Measurements from ENCODE around the gene MRAP2.
"Not testable (repeated sequence)": the region's sequence is repeated elsewhere in the genome, so short reads cannot be mapped to it uniquely, and the experiment has no call there.

Gene MRAP2

DNA sequence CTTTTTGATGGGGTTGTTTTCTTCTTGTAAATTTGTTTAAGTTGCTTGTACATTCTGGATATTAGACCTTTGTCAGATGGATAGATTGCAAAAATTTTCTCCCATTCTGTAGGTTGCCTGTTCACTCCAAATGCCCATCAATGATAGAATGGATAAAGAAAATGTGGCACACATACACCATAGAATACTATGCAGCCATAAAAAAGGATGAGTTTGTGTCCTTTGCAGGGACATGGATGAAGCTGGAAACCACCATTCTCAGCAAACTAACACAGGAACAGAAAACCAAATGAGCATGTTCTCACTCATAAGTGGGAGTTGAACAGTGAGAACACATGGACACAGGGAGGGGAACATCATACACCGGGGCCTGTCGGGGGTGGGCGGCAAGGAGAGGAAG is 1.6 kb upstream of the MRAP2 start:
- DNase-seq: not testable (repeated sequence)

DNA sequence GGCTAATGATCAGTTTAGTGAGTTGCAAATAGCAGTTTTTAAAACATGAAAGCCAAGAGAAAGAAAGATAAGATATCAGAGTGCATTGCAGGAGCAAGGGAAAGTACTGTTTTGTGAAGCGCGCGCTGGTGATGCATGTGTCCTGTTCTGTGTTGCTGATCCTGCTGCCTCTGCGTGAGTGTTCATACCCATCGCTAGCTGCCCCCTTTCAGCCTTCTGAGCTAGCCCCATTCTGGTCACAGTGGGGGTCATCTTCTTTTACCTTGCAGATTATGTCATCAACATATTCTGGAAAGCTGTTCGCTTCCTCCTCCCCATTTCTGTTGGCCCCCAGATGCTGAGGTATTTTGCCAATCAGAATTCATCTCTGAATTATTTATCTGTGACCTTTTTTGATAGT is 1.9 kb downstream of the MRAP2 start:
- no peak for DNase-seq

DNA sequence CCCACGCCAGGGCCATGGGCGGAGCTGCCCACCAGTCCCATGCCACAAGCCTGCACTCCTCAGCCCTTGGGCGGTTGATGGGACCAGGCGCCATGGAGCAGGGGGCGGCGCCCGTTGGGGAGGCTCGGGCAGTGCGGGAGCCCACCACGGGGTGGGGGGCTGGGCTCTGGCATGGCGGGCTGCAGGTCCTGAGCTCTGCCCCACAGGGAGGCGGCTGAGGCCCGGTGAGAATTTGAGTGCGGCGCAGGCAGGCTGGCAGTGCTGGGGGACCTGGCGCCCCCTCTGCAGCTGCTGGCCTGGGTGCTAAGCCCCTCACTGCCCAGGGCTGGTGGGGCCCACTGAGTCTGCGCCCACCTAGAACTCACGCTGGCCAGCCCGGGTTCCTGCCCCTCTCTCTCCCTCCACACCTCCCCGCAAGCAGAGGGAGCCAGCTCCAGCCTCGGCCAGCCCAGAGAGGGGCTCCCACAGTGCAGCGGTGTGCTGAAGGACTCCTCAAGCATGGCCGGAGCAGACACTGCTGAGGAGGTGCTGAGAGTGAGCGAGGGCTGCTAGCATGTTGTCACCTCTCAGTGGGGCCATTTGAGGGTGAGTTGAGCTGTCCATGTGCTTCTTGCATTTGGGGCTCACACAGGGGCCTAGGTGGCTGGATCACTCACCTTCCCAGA is 4.0 kb downstream of the MRAP2 start:
- DNase-seq: no peak

DNA sequence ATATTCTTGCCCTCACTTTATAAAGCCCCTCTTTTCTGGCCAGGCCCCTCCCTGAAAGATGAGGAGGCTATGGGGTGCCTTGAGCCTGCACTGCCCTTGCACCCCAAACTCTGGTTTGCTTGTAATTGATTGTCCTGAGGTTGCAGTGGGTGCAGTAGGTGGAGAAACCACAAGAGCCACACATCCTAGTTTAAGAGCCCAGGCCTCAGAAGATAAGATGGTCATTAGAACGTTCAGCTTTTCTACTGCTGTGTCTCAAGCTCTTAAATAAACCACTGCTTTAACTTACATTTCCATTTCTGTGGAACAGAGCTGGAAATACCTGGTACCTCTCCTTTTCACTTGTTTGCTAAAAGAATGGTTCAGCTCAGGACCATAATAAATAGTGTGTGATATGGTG is 9.0 kb downstream of the MRAP2 start:
- no peak for DNase-seq

DNA sequence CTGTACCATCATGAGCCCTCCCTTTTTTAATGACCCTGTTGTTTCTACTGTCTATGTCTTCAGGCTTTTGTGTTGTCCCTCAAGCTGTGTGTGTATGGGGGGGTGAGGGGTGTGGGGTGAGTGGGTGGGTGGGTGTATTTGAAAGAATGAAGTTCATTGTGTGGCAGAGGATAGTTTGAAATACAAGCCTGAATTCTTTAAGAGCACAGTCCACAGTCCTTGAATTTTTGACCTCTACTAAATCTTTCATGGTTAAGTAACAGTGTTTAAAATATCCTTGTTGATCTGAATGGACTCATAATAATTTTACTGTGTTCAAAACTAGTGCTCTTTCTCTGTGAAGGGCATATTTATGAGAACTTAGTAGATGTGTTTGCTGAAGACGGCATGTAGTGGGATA is 10.0 kb downstream of the MRAP2 start:
- DNase-seq: no peak

DNA sequence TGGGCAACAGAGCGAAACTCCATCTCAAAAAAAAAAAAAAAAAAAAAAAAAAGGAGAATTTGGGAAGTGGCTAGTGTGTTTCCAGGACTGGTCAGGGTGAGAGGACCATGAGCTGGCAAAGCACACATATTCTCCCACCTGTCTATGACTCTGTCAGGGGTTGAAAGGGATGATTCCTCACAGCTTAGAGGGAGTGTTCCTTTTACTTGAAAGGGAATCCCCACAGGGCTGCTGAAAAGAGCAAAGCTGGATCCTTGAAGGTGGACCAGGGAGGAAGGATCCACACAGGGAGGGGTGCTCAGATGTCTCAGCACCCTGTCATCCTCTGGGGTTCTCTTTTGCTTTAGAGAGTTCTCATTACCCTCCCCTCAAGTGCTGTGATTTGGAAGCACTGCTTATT is 13.2 kb downstream of the MRAP2 start:
- no peak for DNase-seq

DNA sequence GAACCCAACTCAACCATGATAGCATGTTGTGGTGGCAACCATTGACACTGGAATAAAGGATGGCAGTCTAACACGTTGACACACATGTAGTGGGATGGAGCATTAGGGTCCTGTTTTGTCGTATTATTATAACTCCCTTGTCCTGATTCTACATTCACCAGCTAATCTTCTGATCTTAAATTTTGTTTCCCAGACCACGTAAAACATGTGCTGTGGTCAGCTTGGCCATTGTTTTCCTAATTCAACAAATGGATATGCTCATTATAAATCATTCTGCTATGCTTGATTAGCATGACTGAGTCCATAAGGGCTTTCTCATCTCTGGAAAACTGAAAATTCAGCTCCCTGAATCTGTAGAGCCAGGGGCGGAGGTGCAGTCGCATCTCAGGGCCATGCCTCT is 15.0 kb downstream of the MRAP2 start:
- no peak for DNase-seq

DNA sequence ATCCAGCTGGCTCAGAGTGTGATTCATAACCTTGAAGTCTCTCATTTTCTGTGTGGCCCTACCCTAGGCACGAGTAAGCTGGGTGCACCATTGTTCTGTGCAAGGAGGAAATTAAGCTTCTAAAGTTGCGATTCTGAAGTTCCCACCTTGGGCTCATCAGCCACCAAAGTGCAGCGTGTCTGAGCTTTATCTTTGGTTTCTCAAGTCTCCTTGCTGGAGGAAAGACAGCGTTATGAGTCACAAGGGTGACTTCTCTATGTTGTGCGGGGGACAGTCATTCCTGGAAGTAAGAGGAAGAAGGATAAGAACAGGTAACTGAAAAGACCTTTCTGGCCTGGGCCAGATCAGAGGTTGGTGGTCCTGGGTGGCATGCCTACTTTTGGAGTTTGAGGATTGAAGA is 16.8 kb downstream of the MRAP2 start:
- no peak for DNase-seq

DNA sequence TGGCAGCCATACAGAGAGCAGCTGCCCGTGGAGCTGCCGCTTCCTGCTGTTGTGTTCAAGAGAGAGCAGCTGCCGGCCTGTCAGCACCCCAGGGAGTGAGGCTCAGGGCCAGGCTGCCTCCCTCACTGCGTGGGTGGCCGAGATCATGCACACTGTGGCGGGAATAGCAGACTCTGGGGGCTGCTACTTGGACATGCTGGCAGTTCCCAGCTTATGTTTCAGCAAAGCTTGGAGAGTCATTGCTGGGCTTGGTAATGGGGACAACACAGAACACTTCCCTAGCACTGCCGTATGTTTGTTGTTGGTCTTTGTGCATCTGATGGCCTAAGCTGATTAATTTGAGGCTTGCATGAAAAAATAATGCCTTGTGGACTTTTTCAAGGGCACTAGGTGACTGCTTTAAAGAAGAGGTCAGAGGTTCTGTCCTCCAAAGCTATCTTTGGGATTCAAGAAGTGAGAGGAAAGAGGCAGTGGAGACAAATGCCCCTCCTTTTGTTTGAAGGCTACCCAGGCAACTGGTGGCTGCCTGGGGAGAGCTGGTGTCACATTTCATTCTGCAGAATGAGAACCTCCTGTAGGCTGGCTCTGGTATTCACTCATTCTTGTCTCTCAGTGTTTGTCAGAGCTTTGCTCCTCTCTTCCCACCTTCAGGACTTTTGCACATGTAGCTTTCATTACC is 18.8 kb downstream of the MRAP2 start:
- no peak for DNase-seq

DNA sequence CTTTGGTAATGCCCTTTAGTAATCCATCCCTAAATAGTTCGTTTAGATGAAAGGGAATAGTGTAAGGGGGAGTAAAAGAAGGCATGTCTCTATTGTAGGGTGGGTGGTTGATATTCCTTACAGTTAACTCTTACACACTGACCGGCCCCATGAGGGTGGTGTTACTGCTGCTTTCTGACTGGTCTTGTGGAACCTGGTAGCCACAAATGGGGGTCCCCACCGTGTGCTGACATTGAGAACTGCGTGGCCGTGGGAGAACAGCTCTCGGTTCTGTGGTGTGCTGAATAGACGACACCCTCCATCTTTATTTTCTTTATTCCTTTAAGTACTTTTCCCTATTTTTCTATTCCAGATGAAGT is 19.3 kb downstream of the MRAP2 start:
- no peak for DNase-seq

DNA sequence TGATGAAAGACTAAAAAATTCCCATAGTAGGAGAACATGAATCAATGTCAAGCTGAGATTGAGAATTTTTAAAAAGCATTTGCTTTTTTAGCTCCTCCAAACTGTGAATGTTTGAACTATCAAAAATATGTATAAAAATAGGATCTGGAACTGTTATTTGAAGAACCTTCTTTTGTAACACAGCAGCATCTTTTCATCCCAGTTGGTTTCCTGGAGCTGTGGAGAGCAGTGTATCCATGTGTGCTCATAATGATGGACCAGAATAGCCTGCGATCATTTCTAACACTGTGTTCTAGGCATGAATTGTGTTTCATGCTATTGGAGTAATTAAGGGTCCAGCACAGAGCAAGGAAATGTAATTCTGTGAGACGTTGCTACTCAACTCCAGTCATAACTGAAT is 22.1 kb downstream of the MRAP2 start:
- no peak for DNase-seq

DNA sequence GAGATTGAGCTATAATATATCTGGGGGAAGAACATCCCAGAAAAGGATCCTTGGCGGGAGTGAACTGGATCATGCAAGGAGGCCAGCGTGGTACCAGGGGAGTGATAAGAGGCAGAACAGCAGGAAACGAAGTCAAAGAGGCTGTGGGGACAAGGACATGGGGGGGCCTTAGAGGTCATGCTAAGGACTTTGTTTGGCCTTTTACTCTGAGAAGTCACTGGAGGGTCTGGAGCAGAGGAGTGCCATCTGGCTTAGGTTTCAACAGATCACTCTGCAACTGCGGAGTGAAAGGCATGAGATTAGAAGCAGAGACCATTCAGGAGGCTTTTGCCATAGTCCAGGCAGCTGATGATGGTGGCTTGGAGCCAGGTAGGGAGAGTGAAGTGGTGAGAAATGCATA is 24.3 kb downstream of the MRAP2 start:
- no peak for DNase-seq

DNA sequence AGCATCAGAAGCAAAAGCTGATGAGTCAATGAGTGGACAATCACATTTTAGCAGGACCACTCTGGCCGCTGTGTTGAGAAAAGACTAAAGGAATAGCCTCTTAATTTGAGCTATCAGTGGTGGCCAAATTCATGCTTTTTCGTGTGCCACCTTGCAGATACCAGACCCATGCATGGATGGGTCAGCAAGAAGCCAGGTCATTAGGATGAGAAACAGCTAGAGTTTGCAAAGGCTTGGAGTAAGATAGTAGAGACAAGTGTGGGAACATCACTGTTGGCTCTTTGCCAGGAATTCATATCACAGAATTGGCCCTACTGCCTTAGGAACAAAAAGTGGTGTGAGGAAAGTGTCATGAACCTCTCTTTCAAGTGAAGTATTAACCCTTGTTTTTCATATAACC is 25.5 kb downstream of the MRAP2 start:
- DNase-seq: no peak

DNA sequence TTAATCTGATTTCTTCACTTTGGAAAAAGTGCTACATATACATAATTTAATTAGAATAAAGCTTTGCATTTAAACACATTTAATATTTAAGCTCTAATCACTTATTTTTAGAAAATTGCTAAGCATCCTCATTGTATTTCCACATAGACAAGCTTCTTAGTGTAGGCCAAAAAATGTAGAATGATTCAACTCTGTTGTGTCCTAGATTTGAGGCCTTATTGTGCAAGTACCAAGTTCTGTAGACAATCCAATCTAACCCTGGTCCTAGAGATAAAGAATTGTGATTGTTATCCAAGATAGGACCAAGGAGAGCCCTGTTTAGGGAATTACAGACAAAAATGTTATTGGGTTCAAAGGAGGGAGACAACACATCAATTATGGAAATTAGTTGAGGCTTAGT is 27.6 kb downstream of the MRAP2 start:
- no peak for DNase-seq

DNA sequence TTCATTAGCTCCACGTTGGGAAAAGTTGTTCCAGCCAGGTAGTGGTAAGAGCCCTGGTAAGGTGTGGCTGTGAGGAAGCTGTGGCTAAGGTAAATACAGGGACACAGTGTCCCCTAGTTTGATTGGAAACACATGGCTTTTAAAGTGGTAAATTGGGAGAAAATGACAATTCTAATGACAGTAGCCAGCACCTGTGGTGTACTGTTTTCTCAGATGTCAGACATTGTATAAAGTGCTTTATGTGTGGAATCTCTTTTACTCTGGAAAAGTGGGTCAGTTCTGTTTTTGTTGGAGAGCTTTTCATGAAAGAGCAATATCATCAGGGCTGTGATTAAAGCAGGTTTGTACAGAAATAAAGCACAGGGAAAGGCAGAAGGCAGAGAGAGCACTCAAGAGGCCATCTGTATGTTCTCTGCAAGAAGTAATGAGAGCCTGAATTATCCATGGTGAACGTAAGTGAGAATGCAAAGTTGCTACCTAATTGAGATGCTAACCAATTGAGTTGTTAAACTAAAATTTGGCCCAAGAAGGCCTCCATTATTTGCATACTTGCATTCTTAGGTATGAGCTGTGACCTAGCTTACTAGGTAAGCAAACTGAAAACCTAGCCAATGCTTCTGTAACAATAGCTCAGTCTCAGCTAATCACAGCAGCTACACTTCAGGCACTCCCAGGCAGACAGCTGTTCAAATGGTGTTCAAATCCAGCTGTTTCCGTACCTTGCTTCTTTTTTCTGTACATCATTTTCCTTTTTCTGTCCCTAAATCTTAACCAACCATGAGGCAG is 28.2 kb downstream of the MRAP2 start:
- no peak for DNase-seq

DNA sequence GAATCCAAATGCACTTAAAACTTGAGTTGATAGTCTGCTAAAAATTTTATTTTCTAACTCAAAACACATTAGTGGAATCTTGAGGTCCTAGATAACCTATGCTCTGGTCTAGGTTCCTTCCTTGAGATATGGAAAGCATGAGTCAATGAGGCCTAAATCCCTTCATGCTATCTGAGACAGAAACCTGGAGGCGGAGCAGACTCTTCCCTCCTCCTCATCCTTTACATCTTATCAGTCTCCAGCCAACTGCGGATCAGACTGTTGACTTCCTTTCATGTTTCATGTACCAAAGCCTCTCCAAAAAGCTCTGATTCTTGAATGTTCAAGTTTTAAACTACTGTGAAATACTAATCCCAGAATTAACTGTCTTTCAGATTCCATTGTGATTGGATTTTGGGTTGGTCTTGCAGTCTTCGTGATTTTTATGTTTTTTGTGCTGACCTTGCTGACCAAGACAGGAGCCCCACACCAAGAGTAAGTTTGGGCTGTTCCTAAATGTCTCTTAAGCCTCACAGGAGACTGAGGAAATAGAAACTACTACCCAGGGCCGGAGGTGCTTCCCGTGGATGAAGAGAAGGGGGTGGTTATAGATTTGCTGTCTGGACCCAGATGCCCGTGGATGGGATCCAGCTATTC is 29.1 kb downstream of the MRAP2 start:
- DNase-seq: no peak

DNA sequence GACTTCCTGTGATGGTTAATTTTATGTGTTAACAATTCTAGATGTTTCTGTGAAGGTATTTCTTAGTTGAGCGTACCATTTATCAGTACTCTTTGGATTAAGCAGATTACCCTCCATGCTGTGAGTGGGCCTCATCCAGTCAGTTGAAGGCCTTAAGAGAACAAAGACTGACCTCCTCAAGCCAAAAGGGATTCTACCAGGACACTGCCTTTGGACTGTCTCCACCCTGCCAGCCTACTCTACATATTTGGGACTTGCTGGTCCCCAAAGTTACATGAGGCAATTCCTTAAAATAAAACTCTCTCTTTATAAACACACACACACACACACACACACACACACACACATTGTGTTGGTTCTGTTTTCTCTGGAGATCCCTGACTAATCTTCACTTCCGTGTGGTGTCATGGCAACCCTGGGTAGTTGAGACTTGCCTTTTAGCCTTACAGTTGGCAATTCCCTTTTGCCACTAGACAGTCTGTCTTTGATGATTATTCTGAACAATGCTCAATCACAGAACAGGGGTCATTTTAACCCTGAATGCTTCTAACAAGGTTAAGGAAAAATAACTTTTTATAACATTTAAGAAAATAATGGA is 32.2 kb downstream of the MRAP2 start:
- no peak for DNase-seq

DNA sequence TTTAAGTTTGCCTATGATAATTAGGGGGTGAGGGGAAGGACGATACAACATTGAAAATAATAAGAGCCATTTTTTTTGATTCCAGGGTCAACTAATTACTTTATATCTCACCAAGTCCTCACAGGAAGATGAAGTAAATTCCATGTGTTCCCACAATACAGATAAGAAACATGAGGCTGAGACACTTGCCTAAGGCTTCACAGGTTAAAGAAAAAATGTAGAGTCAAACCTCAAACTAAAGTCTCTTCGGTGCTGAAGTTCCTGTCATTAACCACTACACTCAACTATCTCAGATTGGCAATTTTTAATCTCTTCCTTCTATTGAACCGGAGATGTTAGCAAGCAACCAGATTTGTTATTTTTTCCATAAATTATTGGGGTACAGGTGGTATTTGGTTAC is 33.0 kb downstream of the MRAP2 start:
- DNase-seq: no peak

DNA sequence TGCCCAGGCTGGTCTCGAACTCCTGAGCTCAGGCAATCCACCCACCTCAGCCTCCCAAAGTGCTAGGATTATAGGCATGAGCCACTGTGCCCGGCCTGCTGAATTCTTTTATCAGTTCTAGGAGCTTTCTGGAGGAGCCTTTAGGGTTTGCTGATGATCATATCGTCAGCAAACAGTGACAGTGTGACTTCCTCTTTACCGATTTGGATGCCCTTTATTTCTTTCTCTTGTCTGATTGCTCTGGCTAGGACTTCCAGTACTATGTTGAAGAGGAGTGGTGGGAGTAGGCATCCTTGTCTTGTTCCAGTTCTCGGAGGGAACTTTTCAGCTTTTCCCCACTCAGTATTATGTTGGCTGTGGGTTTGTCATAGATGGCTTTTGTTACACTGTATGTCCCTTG is 35.3 kb downstream of the MRAP2 start:
- not testable (repeated sequence) for DNase-seq

DNA sequence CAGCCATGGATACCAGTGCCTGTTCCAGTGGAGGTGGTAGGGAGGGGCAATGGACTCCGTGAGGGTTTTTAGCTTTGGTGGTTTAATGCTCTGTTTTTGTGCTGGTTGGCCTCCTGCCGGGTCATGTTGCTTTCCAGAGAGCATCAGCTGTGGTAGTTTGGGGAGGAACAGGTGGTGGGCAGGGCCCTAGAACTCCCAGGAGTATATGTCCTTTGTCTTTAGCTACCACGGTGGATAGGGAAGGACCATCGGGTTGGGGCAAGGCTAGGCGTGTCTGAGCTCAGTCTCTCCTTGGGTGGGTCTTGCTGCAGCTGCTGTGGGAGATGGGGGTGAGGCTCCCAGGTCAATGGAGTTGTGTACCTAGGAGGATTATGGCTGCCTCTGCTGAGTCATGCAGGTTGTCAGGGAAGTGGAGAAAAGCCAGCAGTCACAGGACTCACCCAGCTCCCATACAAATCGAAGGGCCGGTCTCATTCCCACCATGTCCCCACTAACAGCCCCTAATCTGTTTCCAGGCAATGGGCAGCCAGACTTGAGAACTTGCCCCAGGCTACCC is 38.9 kb downstream of the MRAP2 start:
- DNase-seq: no peak

DNA sequence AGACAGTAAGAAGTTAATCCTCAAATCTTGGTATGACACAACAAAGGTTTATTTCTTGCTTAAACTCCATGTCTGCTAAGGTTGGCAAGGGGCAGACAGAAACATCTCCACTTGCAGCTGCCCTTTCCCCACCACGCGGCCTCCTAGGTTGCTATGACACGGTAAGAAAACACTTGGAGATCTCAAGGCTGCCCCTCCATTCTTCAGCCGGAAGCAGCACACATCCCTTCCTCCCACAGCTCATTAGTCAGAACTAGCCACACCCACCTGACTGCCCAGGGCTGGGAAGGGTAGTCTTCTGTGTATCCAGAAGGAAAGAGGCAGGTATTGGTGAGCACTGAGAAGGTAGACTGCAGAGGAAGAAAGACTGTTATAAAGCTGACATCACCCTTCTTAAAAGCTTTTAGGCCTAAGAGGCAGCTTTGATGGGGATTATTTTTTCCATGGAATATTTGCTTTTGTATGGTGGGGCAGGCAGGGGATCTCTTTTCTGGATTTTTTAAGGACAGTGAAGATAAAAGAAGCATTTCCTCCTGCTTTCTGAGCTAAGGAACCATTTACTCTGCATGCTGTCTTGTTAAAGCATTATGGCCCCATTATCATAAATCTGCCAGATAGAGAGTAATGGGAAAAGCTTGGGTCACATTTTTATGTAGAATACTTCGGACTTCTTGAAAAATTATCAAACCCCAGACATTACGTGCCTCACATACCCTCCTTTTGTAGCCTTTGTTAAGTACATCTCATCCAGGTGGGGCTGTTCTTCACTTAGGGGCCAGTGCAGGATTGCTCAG is 41.6 kb downstream of the MRAP2 start:
- DNase-seq: no peak

DNA sequence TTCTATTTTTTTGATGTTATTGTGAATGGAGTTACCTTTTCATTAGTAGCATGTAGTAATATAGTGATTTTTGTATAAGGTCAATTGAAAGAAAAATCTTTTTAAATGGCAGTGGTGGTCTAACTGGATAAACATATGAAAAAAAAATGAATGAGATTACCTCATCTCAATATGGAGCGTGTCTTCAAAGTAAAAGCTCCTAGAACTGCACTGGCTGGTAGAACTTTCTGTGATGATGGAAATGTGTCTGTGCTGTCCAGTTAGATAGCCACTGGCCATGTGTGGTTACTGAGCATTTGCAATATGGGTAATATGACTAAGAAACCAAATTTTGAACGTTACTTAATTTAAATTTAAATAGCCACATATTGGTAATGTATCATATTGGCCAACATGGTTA is 44.1 kb downstream of the MRAP2 start:
- no peak for DNase-seq
